ENCODE results near the gene TRIM32. TPM values are rescaled to one million over a fixed set of nuclear protein-coding genes. Genes with fewer than 3 reads are reported as not detected.

The TRIM32 gene
- total RNA-seq, 1 donor from 2014 or later, result 12.8 TPM

GRCh38 chr9:116692616-116693015 lies 5.5 kb downstream of the TRIM32 start:
- no peaks in the 10 kb centered on the region for H3K27me3 ChIP-seq
- intact Hi-C loops (cut with DNase I), result no loop called here
- no peak overlapping the region for H3K27ac ChIP-seq
- DNase-seq (ENCODE audit: extremely low spot score in 2 of 2), result no peak
- no peaks in the 10 kb centered on the region for H3K36me3 ChIP-seq
- H3K4me3 ChIP-seq, result no peak overlapping the region
- TF ChIP-seq POLR2AphosphoS5 (IDR thresholded peaks at IDR 0.05; ENCODE audit: insufficient read depth in 1 of 2, low read depth in 1 of 2), result no peak
- no peak for TF ChIP-seq POLR2A (IDR thresholded peaks at IDR 0.05)
- TF ChIP-seq CTCF (IDR thresholded peaks at IDR 0.05), result no peak
- peaks cover 74% of the 10 kb centered on the region for H3K4me1 ChIP-seq
- H3K9me3 ChIP-seq, result no peaks in the 10 kb centered on the region

GRCh38 chr9:116693233-116693731 lies 6.2 kb downstream of the TRIM32 start:
- H3K27ac ChIP-seq, result no peak overlapping the region
- intact Hi-C loops (cut with DNase I), result no loop called here
- H3K27me3 ChIP-seq, result no peaks in the 10 kb centered on the region
- H3K9me3 ChIP-seq, result no peaks in the 10 kb centered on the region
- H3K4me1 ChIP-seq, result peaks cover 67% of the 10 kb centered on the region
- H3K4me3 ChIP-seq, result no peak overlapping the region
- no peak for TF ChIP-seq CTCF (IDR thresholded peaks at IDR 0.05)
- TF ChIP-seq POLR2A (IDR thresholded peaks at IDR 0.05), result no peak
- no peak for TF ChIP-seq POLR2AphosphoS5 (IDR thresholded peaks at IDR 0.05; ENCODE audit: insufficient read depth in 1 of 2, low read depth in 1 of 2)
- DNase-seq (ENCODE audit: extremely low spot score in 2 of 2), result no peak
- H3K36me3 ChIP-seq, result peaks cover 0 to 6% of the 10 kb centered on the region in 2 donors

- Histone ChIP-seq H3K4me1 (peaks cover 52% of the 10 kb centered on the region), H3K27ac (no peak overlapping the region), H3K36me3 (peaks cover 0 to 22% of the 10 kb centered on the region in 2 donors), H3K9me3 (no peaks in the 10 kb centered on the region), H3K27me3 (no peaks in the 10 kb centered on the region), H3K4me3 (no peak overlapping the region)
- TF ChIP-seq POLR2A (IDR thresholded peaks at IDR 0.05) (no peak), CTCF (IDR thresholded peaks at IDR 0.05) (no peak), POLR2AphosphoS5 (IDR thresholded peaks at IDR 0.05; ENCODE audit: insufficient read depth in 1 of 2, low read depth in 1 of 2) (no peak)
- DNase-seq (ENCODE audit: extremely low spot score in 2 of 2), result no peak
- intact Hi-C loops (cut with DNase I), result no loop called here
Measured at GRCh38 chr9:116694785-116695291, 7.7 kb downstream of the TRIM32 start.

- TF ChIP-seq POLR2AphosphoS5 (IDR thresholded peaks at IDR 0.05; ENCODE audit: insufficient read depth in 1 of 2, low read depth in 1 of 2), result no peak
- no peak for TF ChIP-seq CTCF (IDR thresholded peaks at IDR 0.05)
- TF ChIP-seq POLR2A (IDR thresholded peaks at IDR 0.05), result no peak
- intact Hi-C loops (cut with DNase I), result no loop called here
Measured at GRCh38 chr9:116695438-116695837, 8.3 kb downstream of the TRIM32 start.

GRCh38 chr9:116697362-116697761 lies 10.3 kb downstream of the TRIM32 start:
- intact Hi-C loops (cut with DNase I), result no loop called here
- TF ChIP-seq CTCF (IDR thresholded peaks at IDR 0.05), result no peak
- no peak for TF ChIP-seq POLR2AphosphoS5 (IDR thresholded peaks at IDR 0.05; ENCODE audit: insufficient read depth in 1 of 2, low read depth in 1 of 2)
- TF ChIP-seq POLR2A (IDR thresholded peaks at IDR 0.05), result no peak
- H3K4me3 ChIP-seq, result no peak overlapping the region
- H3K4me1 ChIP-seq, result peaks cover 50% of the 10 kb centered on the region
- peaks cover 0 to 22% of the 10 kb centered on the region in 2 donors for H3K36me3 ChIP-seq
- no peak overlapping the region for H3K27ac ChIP-seq
- DNase-seq (ENCODE audit: extremely low spot score in 2 of 2), result no peak
- H3K9me3 ChIP-seq, result no peaks in the 10 kb centered on the region
- H3K27me3 ChIP-seq, result no peaks in the 10 kb centered on the region

More at GRCh38 chr9:116695438-116695837, 8.3 kb downstream of the TRIM32 start:
- Histone ChIP-seq H3K4me3 (no peak overlapping the region), H3K36me3 (peaks cover 0 to 22% of the 10 kb centered on the region in 2 donors), H3K9me3 (no peaks in the 10 kb centered on the region), H3K27ac (no peak overlapping the region), H3K27me3 (no peaks in the 10 kb centered on the region), H3K4me1 (peaks cover 46% of the 10 kb centered on the region)
- no peak for DNase-seq (ENCODE audit: extremely low spot score in 2 of 2)
